Neutrophil (primary cell): ENCODE results near the gene HMBS.

Experiments
- H3K27ac ChIP-seq: fragments of 200-600 bp; sonication (generic); 2 replicates; pipeline ENCODE4 v1.5.1; 2016; ENCODE audit warnings: mild to moderate bottlenecking, moderate library complexity
- H3K27me3 ChIP-seq: fragments of 200-600 bp; sonication (generic); 2 replicates; pipeline ENCODE4 v1.6.0; 2016; ENCODE audit warnings: mild to moderate bottlenecking
- H3K36me3 ChIP-seq: fragments of 200-600 bp; sonication (generic); 2 replicates; pipeline ENCODE4 v1.5.1; 2017
- H3K4me1 ChIP-seq, 2 experiments: fragments of 200-600 bp in 1 of 2; sonication (generic) in 1 of 2; 1 replicate in 1 of 2; 2 replicates in 1 of 2; pipeline versions ENCODE4 v1.5.1 to v1.6.1; 2013 to 2016; ENCODE audit warnings: low read depth in 1 of 2, low read length in 1 of 2, mild to moderate bottlenecking in 1 of 2, moderate library complexity in 1 of 2; ENCODE audit not compliant: control insufficient read depth in 1 of 2, insufficient read depth in 1 of 2
- H3K4me3 ChIP-seq, 2 experiments: fragments of 200-600 bp in 1 of 2; sonication (generic) in 1 of 2; 1 replicate in 1 of 2; 2 replicates in 1 of 2; pipeline ENCODE4 v1.5.1; 2013 to 2016; ENCODE audit warnings: low read depth in 1 of 2, low read length in 1 of 2, mild to moderate bottlenecking in 1 of 2, moderate library complexity in 1 of 2
- H3K9me3 ChIP-seq: fragments of 200-600 bp; sonication (generic); 2 replicates; pipeline ENCODE4 v1.5.1; 2016
- CTCF ChIP-seq: fragments of 200-600 bp; sonication (generic); IDR thresholded peaks from 2 replicates; pipeline ENCODE4 v1.5.1; 2016; ENCODE audit warnings: antibody characterized with exemption

Gene HMBS

GRCh38 chr11:119118227-119118626 lies 33.5 kb downstream of the HMBS start:
- Histone ChIP-seq H3K27ac (peak overlapping the region; percentile 10), H3K9me3 (no peaks in the 10 kb centered on the region), H3K4me3 (no peak overlapping the region), H3K4me1 (peaks cover 48 to 49% of the 10 kb centered on the region in 2 experiments), H3K27me3 (no peaks in the 10 kb centered on the region), H3K36me3 (peaks cover 28% of the 10 kb centered on the region)
- TF ChIP-seq CTCF = no peak

- Histone ChIP-seq H3K27me3 (no peaks in the 10 kb centered on the region), H3K9me3 (no peaks in the 10 kb centered on the region), H3K36me3 (peaks cover 24% of the 10 kb centered on the region), H3K4me3 (no peak overlapping the region), H3K4me1 (peaks cover 48 to 49% of the 10 kb centered on the region in 2 experiments), H3K27ac (peak overlapping the region; percentile 10)
- TF ChIP-seq CTCF = no peak
Observed at GRCh38 chr11:119118946-119119345, 34.3 kb downstream of the HMBS start.

GRCh38 chr11:119120639-119121007 lies 35.9 kb downstream of the HMBS start:
- Histone ChIP-seq H3K27ac (peak overlapping the region; percentile 84), H3K4me1 (peaks cover 38 to 42% of the 10 kb centered on the region in 2 experiments), H3K4me3 (peak overlapping the region; percentile 88 to 94), H3K9me3 (no peaks in the 10 kb centered on the region), H3K36me3 (peaks cover 25% of the 10 kb centered on the region), H3K27me3 (no peaks in the 10 kb centered on the region)
- no peak for TF ChIP-seq CTCF

GRCh38 chr11:119121008-119121810 lies 36.5 kb downstream of the HMBS start, which contains the start of gene HINFP:
Gene HINFP, plus strand, starts transcription at chr11:119121580. Its CDS starts 5,365 bp downstream, at chr11:119126945.
- TF ChIP-seq CTCF = peak; percentile 37
- H3K4me3 ChIP-seq = peak within 1 kb of the TSS; percentile 88 to 94
- H3K27ac ChIP-seq = peak within 1 kb of the TSS; percentile 84
- peaks cover 32 to 37% of the 10 kb centered on the region in 2 experiments for H3K4me1 ChIP-seq
- H3K27me3 ChIP-seq = no peaks in the 10 kb centered on the region
- no peaks in the 10 kb centered on the region for H3K9me3 ChIP-seq
- peaks cover 21% of the 10 kb centered on the region for H3K36me3 ChIP-seq

- peak overlapping the region; percentile 88 to 94 for H3K4me3 ChIP-seq
- H3K36me3 ChIP-seq = peaks cover 16% of the 10 kb centered on the region
- H3K9me3 ChIP-seq = no peaks in the 10 kb centered on the region
- peaks cover 26 to 31% of the 10 kb centered on the region in 2 experiments for H3K4me1 ChIP-seq
- no peak for TF ChIP-seq CTCF
- H3K27me3 ChIP-seq = no peaks in the 10 kb centered on the region
- H3K27ac ChIP-seq = peak overlapping the region; percentile 84
Observed at GRCh38 chr11:119121811-119122124, 37.1 kb downstream of the HMBS start.
